IPS-NIHi7 (cell line): ENCODE results near the gene NFASC.

Experiments used
- DNase-seq: peaks from one replicate; pipeline ENCODE4 v3.0.0; 2012; ENCODE audit warnings: mixed read lengths; ENCODE audit errors: extremely low spot score

NFASC gene

DNA sequence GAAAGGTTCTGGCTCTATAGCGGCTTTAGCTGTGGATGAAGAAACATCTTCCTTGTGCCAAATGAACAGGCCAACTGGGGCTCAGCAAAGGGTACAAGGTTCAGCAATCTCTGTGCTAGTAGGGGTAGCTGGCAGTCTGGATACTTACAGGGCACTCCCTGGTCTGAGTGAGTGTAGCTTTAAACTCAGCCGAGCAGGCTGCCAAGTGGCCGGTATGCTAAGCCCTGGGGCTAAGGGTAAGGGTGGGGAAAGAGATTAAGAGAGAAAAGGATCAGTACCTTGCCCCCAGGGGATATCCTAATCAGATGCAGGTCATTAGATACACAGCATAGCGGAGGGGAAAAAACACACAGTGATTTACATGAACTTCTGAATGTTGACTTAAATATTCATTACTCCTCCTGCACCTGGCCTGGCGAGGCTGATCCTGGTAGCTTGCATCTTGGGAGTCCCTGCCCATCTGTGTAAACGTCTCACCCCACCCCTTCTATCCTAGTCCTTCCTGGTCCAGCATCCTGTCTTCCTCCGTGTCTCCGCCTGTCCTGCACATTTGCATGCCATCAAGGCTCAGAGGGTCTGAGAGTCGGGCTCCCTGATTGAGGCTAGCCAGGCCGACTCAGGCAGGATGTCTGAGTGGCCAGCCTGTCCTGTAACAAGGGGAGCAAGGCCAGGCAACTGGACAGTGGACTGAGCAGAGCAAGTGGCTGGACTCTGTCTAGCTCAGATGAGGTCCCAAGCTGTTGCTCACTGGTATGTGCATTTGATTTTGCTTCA, 132.9 kb downstream of the NFASC start:
- peak; percentile 40 for DNase-seq

DNA sequence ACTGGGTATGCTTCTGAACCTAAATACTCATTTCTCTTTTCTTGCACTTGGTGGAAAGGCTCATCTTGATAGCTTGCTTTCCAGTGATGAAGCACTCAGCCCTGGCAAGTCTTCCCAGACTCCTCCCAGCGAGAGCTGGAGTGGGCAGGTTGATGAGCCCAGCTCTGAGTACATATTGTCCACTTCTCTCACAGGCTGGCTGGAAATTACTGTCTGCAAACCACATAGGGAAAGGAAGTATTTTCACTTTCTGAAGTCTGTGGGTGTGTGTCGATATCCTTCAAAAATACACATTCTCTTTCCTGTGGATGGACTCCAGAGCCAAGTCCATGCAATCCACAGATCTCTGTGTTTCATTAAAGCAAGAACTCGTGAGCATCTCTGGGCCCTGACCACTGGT, 133.7 kb downstream of the NFASC start:
- DNase-seq: no peak

DNA sequence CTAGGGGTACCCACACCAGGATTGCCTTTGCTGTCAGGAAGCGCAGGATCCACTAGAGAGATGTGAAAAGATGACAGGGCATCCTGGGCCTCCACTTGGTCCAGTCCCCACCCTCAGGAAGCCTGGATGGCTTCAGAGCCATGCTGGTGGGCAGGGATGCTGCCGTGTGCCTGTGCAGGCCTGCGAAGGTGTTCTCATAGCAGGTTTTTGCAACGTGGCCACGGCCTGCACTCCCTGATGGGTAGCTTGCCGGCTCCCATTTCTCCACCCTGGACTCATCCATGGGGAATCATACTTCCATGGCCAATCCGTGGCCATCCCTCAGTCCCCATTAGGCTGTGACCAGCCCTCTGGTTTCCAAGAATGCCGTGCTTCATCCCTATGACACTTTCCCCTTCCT, 138.2 kb downstream of the NFASC start:
- no peak for DNase-seq

DNA sequence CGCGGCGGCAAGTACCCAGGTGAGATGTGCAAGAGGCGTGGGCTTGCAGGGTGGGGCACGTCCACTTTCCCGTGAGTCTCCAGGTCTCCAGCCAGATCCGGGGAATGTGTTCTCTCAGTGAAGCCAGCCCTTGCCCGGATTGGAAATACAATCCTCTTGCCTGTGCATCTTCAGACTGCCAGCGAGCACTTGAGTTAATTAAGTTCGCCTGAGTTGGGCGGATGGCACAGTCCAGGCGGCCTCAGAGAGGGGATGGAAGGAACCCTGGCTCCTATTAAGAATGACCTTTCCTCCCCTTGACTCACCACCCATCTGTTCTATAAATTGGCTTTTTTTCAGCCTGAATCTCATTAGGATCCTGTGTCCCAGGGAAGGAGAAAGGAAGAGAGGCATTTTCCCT, 139.0 kb downstream of the NFASC start:
- no peak for DNase-seq

DNA sequence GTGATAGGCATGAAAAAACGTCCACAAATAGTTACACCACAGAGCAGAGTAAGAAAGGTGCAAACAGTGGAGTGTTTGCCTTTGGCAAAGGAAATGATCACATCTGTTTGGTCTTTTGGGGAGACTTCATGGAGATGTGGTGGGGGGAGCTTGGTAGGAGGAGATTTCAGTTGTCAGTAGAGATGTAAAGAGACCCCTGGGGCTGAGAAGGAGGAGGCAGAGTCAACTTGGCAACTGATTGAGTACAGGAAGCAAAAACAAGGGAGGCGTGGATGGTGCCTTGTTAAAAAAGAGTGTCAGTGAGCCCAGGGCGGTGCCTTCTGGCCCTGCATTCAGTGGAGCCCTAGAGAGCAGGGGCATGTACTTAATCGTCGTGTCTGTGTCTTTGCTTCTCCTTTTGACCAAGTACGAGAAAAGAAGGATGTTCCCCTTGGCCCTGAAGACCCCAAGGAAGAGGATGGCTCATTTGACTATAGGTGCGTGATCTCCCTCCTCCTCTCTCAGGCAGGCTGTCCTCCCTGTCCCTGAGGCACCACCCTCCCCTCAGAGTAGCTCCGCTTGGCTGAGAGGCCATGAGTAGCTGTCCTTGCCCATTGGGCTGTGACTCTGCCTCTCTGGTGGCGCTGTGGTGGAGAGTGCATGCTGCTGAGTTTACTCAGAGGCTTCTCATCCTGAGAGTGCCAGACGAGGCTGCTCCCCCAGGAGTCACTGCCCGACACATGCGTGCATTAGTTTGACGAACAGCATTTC, 141.9 kb downstream of the NFASC start:
- no peak for DNase-seq

DNA sequence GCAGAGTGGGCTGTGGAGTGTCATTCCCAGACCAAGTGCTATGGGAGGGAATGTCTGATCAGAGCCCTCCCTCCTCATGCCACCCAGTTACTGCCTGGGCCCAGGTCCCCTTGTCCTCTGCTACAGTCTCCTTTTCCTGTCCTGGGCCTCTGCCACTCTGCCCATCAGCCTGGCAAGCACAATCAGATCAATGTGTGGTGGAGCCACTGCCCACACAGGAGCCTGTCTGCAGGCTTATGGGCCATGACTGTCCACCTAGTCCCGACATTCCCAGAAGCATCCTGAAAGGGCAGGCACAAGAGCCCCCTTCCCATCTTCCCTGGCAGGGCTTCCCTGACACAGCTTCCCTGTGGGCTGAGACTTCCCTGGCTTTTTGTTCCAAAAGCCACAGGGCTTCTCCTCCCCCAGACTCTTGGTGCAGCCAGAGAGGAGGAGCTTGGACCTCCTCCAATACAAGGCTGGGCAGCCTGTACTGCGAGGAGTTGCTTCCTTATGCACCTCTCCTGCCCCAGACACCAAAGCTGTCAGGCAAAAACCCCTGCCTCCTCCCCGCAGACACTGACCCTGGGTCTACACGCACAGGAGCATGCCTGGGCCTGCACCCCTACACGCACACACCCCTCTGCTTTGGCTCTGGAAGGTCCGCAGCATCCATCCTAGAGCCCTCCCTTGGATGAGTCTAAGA, 143.2 kb downstream of the NFASC start:
- DNase-seq: peak; percentile 44

DNA sequence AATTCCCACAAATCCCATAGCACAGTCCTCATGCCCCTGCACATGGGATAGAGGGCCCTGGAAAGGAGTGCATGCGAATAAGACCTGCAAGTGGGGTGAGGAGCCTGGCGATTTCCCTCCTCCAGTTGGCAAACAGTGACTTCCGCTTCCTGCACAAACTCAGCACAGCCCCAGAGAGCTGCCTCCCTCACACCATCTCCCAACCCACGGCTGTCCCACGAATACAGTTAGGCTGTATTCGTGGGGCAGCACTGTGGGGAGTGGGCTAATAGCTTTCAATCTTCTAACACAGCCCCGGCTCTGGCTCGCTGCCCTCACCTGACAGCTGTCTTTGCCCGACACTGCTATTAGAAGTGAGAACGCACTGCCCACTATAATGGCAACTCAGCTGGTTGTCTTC, 144.1 kb downstream of the NFASC start:
- DNase-seq: no peak

DNA sequence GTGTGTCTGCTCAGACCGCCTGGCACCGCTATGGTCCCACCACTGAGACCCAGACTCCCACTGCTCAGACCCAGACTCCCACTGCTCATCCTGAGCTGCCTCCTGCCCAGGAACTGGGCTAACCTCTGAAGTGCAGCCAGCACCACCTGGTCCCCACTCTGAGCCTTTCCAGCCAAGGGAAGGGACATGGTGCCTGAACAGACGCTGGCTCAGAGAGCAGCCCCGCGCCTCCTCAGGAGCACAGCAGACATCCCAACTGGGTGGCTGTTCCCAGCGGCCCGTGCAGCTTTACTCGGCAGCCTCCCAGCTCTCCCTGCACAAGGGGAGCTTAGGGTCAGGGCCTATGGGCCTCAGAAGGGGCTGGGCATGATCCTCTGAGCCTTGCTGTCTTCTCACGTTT, 144.6 kb downstream of the NFASC start:
- DNase-seq: no peak

DNA sequence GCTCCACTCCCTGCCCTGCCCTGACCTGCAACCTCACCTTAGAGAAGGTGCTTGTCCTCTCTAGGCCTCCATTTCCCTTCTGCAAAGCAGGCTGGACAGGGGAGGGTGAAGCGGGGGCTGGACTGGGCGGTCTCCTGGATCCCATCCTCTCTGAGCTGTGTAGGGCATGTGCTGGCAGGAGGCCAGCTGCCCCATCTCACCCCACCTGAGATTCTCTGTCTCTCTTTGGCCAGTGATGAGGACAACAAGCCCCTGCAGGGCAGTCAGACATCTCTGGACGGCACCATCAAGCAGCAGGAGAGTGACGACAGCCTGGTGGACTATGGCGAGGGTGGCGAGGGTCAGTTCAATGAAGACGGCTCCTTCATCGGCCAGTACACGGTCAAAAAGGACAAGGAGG, 145.4 kb downstream of the NFASC start:
- DNase-seq: no peak

DNA sequence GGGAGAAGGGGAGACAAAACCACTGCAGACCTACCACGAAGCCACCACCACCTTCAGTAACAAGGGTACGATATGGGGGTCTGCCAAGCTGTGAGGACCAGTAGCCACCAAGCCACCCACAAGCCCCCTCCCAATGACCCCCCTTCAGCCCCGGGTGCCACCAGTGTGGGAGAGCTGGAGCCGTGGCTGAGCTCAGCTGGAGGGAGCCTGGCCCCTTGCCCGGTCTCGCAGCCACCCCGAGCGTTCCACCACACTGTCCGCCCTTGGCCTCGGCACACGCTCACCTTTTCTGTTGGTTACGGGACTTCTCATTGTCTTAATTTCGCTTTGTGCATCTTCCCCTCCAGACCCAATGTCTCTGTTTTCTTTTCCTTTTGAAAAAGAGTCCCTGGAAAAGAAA, 145.9 kb downstream of the NFASC start:
- no peak for DNase-seq

DNA sequence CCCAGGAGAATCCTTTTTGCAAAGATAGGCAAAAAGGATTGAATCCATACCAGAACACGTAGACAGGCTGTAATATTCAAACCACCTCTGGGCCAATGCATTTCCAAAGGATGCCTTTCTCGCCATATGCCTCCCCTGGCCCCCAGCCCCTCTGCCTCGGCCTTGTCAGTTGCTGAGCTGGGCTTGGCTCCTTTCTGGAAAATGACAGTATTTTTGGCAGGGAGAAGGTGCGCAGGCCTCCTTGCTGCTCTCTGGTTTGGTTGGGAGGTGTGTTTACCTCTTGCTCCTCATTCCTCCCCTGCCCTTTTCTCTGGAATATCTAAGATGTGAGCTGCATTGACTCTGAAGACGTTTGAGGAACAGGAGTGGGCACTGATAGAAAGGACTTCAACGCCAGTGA, 146.3 kb downstream of the NFASC start:
- no peak for DNase-seq

DNA sequence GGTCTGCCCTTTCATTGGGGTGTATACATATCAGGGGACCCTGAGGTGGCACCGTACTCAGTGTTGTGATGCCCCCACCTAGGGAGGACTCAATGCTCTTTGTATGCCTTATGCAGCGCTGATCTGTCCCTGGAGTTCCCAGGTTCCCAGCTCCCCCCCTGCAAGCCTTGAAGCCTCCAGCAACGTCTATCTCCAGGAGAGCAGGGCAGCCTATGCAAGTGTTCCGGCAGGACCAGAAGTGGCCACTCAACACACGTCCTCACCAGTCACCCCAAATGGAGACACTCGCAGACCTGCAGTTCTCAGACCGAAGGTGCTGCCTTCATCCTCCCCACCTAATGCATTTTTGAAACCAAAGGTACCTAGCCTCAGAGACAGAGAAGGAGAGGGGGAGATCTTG, 147.1 kb downstream of the NFASC start:
- no peak for DNase-seq

DNA sequence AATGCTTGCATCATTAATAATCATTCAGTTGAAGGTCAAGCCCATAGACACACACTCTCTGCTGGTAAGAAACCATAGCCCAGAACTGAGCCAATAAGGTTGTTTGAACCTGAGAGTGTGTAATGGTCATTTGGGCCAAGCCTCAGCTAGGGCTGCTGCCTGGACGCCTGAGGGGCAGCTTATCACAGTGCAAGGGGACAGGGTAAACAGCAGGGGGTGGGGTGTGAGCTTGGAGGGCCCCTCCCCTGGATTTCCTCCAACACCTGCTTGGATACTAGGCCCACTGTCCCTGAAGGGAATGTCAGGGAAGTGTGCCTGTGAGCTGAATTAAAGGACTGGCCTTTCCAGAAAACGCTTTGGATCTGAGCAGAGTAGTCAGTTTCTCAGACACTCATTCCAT, 147.7 kb downstream of the NFASC start:
- no peak for DNase-seq

DNA sequence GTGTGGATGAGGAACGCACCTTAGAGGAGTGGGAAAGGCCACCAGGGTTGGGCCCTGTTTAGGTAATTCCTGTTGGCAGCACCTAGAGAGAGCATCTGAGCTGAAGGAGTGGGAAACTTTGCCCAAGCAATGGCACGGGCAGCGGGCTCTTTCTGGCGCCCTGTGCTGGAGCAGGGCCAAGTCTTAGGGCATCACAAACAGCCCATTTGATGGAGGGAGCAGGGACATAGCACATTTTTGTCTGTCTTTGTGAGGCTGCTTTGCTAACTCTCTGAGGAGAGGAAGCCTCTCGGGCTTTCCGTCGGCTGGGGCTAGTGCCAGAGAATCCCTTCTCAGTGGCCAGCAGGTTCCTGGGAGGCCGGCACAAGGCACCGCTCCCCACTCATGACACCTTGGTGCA, 149.8 kb downstream of the NFASC start:
- no peak for DNase-seq

DNA sequence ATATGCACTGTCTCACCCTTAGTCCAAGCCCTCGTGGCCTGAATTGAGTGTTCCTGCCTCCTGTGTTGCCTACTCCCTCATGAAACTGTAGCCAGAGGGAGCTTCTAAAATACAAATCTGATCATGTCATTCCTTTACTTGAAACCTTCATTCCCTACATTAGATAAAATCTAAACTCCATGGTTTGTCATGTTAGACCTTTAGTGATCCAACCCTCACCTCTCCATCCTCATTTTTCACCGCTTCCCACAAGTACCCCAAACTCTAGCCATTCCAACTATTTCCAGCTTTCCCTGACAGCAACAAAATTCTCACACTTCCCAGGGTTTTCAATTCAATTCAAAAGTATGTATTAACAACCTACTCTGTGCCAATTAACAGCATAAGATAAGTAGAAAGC, 154.0 kb downstream of the NFASC start:
- no peak for DNase-seq

DNA sequence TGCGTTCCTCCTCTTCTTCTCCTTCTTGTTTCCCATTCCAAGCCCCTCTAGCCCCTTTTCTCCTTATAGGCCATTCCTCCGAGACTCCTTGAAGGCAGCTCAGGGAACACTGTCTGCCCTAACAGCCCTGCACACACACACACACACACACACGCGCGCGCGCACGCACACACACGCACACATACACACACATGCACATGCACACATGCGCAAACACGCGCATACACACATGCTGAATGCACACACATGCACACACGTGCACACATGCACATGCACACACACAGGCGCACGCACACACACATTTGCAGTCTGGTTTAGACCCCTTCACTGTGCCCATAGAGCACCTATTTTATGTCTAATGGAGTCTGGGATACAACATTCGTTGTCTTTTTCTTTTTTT, 154.6 kb downstream of the NFASC start:
- no peak for DNase-seq

DNA sequence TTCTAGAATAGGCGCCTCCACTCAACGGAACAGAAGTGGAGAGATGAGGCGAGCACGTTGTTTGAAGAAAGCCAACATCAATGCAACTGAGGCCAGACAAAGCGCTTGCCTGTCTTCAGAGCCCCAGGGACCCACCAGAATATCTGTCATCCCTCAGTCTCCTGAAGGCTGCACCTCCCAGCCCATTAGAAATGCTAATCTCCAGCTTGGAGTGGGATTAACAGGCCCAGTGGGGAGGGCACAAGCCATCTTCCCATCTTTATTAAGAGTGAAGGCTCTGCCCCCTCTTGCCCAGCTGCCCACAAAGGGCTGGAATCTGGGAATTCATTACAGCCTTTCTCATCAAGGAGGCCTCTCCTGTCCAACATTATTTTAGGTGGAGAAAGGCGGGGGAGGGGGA, 155.5 kb downstream of the NFASC start:
- peak; percentile 48 for DNase-seq

DNA sequence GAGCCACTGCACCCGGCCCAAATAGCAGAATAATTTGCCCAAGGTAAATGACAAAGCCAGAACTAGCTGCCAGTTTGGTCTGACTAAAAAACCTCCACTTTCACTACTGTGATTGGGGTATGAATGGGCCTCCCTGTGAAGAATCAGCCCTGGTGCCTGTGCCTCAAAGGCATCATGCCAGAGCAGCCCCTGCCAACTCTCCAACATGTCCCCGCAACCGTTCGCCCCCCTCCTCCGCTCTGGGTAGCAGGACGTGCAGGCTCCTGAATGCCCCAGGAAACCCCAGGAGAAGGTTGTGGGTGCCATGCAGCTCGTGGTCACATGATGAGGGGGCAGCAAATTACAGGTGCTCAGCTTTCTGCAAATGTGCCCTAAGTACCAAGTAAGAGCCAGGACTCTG, 157.7 kb downstream of the NFASC start:
- no peak for DNase-seq

DNA sequence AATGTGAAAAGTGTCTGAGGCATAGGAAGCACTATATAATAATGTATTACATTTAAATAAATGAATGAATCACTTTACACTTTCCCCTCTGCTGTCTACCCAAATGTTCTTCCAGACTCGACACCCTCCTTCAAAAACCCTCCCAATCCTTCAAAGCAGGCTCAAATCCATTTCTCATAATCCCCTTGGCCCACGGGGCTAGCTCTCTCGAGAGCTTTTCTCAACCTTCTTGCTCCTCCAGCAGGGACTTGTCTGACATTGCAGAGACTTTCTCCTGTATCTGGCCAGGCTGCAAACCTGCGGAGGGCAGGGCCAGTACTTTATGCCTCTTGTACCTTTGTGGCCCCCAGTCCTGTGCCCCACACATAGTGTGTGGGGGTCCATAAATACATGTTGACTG, 158.3 kb downstream of the NFASC start:
- DNase-seq: no peak

DNA sequence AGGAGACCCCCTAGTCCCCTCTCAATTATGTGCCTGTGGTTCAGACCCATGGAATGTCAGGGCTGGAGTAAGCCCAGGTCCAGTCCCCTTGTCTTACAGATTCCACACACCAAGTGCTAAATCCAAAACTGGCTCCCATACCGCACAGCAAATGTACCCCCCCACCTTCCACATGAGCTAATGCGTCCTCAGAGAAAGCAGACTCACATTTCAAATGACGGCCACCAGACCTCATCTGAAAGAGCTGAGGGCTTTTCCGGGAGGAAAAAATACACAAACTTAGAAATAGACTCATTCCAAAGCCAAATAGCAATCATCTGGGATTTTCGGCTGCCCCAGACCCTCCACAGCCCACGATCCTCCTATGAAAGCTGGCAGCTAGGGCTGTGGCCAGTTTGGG, 159.6 kb downstream of the NFASC start:
- no peak for DNase-seq

DNA sequence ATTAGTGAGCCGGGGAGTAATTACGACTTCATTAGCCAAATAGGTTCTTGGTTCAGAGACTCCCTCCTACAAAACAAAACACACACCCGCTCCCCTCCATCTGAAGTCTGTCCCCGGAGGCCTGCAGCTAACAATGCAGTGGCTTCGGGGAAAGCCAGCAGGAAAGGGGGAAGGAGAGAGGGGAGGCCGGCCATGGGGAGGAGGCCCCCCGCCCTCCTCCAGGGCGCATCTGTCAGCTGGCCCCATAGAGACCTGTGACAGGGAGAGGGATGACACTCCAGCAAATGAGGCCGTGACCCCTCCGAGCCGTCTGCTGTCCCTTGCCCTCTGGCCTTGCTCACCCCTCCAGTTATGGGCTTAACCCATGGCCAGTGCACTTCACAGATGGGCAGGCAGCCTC, 160.2 kb downstream of the NFASC start:
- DNase-seq: no peak

DNA sequence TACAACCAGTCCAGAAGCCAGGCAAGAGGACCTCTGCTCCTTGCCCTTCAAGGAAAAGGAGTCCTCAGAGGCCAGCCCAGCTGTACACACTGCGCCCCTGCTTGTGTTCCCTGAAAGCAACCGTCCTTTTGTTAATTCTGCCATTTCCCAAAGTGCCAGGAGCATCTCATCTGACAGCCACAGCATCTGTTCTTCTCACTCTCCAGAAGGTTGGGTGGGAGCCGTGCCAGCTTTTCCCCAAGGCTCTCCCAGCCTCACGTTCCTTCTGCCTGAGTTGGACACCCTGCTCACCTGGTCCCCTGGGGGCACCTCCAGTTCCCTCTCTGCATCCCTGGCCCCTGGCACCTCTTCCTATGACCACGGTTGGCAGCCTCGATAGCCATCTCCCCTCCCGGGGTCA, 161.8 kb downstream of the NFASC start:
- no peak for DNase-seq

DNA sequence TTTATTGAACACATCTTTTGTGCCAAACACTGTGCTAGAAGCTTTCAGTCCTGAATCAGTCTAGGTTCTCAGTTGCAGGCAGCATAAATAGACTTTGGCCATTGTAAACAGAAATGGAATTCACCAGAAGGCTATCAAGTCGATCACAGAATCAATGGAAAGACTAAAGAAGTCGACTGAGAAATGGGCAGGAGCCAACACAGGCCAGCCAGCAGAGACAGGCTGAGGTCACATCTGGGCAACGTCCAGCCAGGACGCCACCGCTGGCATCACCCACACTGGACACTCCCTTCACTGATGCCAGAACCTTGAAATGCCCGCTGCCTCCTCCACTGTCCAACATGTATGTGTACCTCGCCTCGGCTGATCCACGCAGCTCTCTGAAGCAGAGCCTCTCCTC, 166.9 kb downstream of the NFASC start:
- DNase-seq: no peak
